ENCODE measurements around the gene WRAP73.

The WRAP73 gene

GRCh38 chr1:3609769-3610526 is 40.0 kb downstream of the WRAP73 start:
- no peak for DNase-seq

DNA sequence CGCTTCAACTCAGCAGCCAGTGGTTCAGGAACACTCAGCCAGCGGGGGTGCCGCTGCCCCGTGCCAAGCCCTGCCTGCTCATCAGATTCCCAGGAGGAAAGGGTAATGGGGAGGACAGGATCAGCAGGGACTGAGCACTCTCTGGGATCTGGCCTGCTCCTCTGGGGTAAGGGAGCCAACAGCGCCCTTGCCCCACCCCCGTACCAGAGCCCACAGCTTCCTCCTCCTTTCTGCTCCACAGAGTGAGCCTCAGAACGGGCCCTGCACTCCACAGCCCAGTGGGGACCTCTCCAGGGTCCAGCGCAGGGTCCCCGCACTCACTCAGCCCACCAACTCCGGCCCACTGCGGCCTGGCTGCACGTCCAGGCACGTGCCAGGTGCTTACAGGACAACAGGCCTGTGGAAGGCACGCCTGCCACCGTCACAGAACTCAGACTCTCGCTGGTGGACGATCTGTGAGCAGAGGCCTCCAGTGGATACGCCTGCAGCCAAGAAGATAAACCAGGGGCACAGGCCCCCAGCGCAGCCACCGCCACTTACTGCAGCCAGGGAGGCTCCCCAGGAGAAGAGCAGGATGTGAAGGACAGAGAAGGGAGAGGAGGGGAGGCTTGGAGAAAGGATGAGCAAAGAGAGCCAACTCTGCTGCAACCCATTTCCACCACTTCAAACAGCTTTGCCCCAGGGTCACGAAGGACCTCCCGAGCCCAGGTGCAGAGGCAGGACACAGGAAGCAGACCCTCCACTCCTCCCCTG is 40.7 kb downstream of the WRAP73 start:
- DNase-seq: no peak

DNA sequence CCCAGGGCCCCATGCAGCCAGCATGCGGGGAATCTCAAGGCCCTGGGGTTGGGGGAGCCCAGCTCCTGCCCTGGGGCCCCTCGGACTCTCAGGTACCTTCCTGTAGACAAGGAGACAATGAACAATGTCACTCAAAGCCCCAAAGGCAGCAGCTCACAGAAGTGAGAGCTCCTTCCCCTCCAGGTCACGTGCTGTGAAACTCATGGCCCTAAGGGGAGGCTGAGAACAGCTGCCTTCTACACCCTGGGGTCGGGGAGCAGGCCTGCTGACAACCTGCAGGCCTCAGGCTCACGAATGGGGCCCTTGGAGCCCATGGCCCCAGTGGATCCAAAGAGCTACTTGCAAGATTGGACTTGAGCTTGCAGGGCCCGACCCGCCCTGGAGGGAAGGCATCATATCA is 41.7 kb downstream of the WRAP73 start:
- DNase-seq: no peak

- DNase-seq: no peak
Measured at GRCh38 chr1:3607703-3608065, 42.2 kb downstream of the WRAP73 start.

DNA sequence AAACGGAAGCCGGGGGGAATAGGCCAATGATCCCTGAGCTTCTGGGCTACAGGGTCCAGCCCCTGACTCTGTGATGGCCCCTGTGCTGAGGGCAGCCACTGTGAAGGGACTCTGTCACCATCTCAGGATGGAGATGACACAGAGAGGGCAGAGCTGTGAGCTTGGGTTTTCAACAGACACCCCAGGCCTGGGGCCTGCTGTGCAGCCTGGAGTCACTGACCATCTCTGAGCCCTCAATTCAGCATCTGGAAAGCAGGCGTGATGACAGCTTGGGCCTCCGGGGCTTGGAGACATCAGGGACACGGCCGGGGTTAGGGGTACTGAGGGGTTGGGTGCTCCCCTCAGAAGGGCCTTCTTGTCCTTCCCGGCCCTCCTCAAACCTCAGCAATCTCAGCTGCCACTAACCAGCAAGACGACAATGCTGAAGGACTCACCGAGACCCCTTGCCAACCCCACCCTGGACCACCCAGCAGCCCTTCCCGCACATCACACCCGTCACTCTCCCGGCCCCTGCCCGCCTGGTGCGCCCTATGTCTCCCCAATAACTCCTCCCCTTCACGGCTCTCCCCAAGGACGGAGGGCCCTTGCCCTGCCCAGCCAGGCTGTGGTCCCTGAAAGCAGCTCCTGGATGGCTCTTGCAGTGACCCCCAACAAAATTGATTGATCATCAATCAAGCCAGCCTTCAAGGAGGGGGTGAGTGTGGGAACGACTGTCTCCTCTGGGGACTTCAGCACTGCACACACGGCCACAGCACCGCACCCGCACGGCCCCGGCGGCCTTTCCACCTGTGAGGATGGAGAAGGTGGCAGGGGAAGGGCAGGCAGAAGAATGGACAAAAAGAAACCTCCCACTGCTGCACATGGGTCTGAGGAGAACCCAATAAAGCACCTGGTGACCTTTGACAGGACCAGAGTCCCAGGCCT is 42.9 kb downstream of the WRAP73 start:
- no peak for DNase-seq

DNA sequence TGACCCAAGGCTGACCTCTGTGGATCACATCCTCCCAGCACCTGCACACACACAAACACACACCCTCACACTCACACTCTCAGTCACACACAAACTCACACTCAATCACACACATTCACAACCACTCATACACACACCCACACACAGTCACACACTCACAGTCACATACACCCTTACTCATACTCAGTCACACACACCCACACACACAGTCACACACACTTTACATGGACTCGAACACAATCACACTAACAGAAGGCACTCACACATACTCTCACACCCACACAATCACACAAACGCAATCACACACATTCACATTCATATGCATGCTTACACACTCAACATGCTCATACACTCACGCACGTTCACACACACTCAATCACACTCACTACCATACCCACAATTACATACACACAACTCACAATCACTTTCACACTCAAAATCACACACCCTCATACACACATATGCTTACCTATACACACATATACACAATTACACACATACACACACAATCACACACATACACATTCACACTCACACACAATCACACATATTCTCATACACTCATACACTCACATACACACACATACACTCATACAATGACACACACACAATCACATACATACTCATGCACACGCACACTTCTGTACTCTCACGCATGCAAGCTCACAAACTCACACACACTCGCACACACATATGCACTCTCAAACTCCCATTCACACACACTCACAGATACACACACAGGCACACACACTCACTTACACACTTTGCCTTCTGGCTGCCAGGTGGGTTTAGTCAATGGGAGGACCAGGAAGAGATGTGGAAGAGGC is 44.7 kb downstream of the WRAP73 start:
- no peak for DNase-seq

GRCh38 chr1:3604468-3604974 is 45.4 kb downstream of the WRAP73 start:
- no peak for DNase-seq

DNA sequence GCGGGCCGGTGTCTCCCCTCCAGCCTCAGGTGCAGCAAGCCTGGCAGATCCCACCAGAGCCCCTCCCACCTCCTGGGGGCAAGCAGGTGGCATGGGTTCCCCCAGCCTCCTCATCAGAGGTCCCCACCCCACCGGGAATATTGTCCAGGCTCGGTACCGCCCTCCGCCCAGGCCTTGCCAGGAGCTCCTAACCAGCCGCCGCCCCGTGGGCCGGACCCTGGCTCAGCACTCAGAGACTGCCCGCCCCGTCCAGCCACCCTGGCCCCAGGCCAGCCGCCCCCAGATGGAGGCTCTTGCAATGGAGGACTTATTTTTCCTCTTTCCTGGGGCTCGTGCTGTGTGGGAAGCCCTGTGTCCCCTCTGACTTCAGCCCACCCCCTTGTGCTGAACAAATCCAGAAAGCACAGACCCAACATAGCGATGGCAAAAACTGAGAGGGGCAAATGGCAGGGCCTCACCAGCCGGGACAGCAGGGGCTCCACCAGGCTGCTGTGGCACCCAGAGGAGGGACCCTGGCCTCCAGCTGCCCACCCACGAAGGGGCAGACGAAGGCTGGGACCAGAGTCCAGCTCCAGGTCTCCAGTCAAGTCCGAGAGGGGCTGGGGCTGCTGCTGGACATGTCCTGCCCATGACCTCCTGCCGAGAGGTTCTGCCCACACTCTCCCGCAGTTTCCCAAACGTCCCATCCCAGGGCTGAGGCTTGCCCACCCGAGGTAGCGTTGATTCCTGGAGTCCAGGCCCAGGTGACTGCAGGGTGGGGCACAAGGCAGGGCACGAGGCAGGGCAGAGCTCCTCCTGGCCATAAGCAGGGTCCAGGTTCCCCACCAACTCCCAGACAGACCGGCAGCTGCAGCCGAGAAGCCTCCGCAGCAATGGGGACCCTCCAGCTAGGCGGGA is 46.1 kb downstream of the WRAP73 start:
- no peak for DNase-seq

GRCh38 chr1:3603156-3603555 is 46.7 kb downstream of the WRAP73 start:
- DNase-seq: no peak

DNA sequence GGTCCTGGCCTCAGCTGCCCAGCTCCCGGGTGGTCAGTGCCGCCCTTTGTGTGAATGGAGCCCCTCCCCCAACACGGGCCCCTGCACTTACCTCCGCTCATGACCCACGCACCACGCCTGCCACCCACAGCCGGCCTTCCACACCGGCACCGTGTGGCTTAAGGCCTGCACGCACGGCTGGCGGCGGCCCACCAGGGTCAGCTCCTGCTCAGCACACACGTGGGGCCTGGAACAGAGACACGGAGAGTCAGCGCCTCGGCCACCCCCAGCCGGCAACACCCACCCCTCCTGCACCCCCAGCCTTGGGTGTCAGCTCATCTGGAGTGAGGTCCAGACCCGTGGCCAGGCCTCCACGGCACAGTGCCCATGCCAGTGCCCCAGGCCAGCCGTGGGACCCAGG is 47.5 kb downstream of the WRAP73 start:
- no peak for DNase-seq

DNA sequence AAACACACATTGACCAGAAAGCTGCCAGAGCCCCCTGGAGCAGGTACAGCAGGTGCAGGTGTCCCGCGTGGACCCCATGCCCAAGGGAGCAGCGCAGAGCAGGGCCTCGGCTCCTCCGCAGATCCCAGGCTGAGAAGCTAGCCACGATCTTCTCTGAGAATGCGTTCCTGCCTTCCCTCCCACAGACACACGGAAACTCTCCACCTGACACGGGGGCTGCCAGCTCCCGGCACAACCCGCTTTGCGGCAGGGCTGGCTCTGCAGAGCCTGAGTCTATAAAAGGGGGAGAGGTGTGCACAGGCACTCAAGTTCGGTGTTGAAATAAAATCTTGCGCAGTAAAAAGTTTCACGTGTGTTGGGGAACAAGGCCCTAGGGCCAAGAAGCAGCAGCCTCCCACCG is 48.2 kb downstream of the WRAP73 start:
- no peak for DNase-seq

GRCh38 chr1:3600354-3600753 is 49.5 kb downstream of the WRAP73 start:
- DNase-seq: no peak

DNA sequence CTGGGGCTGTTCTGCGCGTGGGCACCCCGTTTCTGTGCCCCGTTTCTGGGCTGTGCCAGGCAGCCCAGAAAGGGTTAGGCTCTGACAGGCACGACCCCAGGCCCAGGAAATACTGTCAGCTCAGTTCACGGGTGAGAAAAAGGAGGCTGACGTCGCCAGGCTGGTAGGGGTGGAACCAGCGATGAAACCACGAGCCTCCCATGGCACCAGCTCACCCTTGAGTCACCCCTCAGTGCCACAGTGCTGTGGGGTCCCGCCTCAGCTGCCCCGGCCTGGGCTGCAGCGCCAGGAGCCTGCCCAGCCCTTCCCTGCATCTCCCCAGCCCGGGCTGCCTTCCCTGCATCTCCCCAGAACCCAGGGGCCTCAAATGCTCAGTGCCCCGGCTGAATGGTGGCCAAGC is 50.1 kb downstream of the WRAP73 start:
- no peak for DNase-seq

DNA sequence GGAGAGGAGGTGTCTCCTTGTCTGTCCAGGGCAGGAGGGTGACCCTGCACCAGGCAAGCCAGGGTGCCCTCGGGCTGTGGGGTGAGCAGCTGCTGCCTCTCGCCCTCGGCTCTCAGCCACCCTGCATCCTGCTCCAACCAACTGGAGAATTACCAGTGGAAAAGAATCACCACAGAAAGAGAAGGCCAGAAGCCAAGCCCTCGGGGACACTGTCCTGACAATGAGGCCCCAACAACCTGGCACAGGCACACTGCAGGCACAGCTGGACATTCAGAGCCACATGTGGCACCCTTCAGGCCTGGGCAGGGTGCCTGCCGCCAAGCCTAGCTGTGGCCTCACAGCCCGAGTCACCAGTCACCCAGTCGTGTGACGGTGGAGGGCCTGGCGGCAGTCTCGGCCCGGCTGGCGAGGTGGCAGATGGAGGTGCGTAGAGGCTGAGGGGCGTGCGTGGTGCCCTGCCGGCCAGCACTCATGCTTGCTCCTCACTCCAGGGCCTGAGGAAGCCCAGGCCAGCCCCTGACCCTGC is 50.6 kb downstream of the WRAP73 start:
- no peak for DNase-seq

GRCh38 chr1:3598522-3599285 is 51.2 kb downstream of the WRAP73 start:
- DNase-seq: no peak

- no peak for DNase-seq
Measured at GRCh38 chr1:3598051-3598491, 51.8 kb downstream of the WRAP73 start.

- DNase-seq: peak in 1 of 2 donors; percentile 11
Measured at GRCh38 chr1:3597599-3597964, 52.3 kb downstream of the WRAP73 start.

GRCh38 chr1:3596663-3597598 is 53.0 kb downstream of the WRAP73 start:
- peak in 1 of 2 donors; percentile 24 for DNase-seq

DNA sequence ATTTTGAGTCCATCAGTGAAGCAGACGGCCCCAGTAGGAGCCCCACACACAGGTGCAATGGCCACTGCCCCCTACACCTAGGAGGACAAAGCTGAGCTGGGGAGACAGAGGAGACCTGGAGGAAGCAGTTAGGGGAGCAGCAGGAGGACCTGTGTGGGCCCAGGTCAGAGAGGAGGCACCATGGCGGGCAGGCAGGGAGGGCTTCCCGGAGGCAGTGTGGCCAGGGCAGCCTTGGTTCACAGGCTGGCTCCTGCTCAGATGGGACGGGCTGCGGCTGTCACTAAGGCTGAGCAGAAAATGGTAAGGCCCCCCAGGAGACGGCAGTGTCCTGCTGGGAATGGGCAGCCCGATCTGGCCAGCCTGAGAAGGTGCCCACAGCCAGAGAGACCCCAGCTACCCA is 54.0 kb downstream of the WRAP73 start:
- DNase-seq: no peak
